WTC11 (cell line): Measurements from ENCODE around the gene WDR62. TPM values are rescaled to one million over a fixed set of nuclear protein-coding genes. Genes with fewer than 3 reads are reported as not detected.
"Not testable (repeated sequence)": the region's sequence is repeated elsewhere in the genome, so short reads cannot be mapped to it uniquely, and the experiment has no call there.

Experiments
- ATAC-seq: fragments of 200-7000 bp; cut with Tn5 transposase; 2 replicates; pipeline ENCODE4 v1.10.0; 2021; ENCODE audit warnings: mild to moderate bottlenecking, moderate library complexity
- CTCF ChIA-PET: fragments of 300-600 bp; sonication (Branson Sonifier 250); formaldehyde crosslinking; loops from one replicate; lab custom pipeline; 2021; ENCODE audit warnings: antibody characterized with exemption; lab: Charles Lee
- POLR2A ChIA-PET: fragments of 350-600 bp; sonication (Branson Sonifier 250); formaldehyde crosslinking; loops from one replicate; lab custom pipeline; 2021; ENCODE audit warnings: antibody characterized with exemption; lab: Charles Lee
- DNase-seq: peaks from one replicate; pipeline ENCODE4 v3.0.0; 2021; ENCODE audit warnings: low spot score
- H3K27ac Mint-ChIP-seq: 2 replicates; pipeline ENCODE4 v1.8.0; 2021; ENCODE audit warnings: mixed read lengths
- H3K27me3 Mint-ChIP-seq: 2 replicates; pipeline ENCODE4 v1.8.0; 2021; ENCODE audit warnings: low read depth, mild to moderate bottlenecking, moderate library complexity, mixed read lengths
- H3K36me3 Mint-ChIP-seq: 2 replicates; pipeline ENCODE4 v1.8.0; 2021; ENCODE audit warnings: mixed read lengths
- H3K4me1 Mint-ChIP-seq: 2 replicates; pipeline ENCODE4 v1.8.0; 2022; ENCODE audit warnings: mixed read lengths
- H3K4me3 Mint-ChIP-seq: 2 replicates; pipeline ENCODE4 v1.8.0; 2021; ENCODE audit warnings: mild to moderate bottlenecking, moderate library complexity, mixed read lengths
- H3K9me3 Mint-ChIP-seq: 2 replicates; pipeline ENCODE4 v1.8.0; 2021; ENCODE audit warnings: mixed read lengths
- ATF1 ChIP-seq: sonication (generic); formaldehyde crosslinking; IDR thresholded peaks from 2 replicates; pipeline ENCODE4 v1.8.1; 2023; ENCODE audit warnings: mild to moderate bottlenecking, moderate library complexity, missing genetic modification reagents
- CBFB ChIP-seq: sonication (generic); formaldehyde crosslinking; IDR thresholded peaks from 2 replicates; pipeline ENCODE4 v1.8.1; 2022; ENCODE audit warnings: mild to moderate bottlenecking, low read depth, missing genetic modification reagents
- CREB1 ChIP-seq: sonication (generic); formaldehyde crosslinking; IDR thresholded peaks from 2 replicates; pipeline ENCODE4 v1.8.0; 2023; ENCODE audit warnings: mild to moderate bottlenecking, missing genetic modification reagents
- FOXJ3 ChIP-seq: sonication (generic); formaldehyde crosslinking; IDR thresholded peaks from 2 replicates; pipeline ENCODE4 v1.9.0; 2021; ENCODE audit warnings: missing genetic modification reagents, mild to moderate bottlenecking, borderline replicate concordance
- MXD4 ChIP-seq: fragments of 250-450 bp; sonication (Bioruptor Pico); IDR thresholded peaks from 2 replicates; pipeline ENCODE4 v1.8.0; 2021; ENCODE audit warnings: mild to moderate bottlenecking, moderate library complexity, borderline replicate concordance
- PRRX2 ChIP-seq: fragments of 250-450 bp; sonication (Bioruptor Pico); IDR thresholded peaks from 2 replicates; pipeline ENCODE4 v1.8.0; 2021; ENCODE audit warnings: mild to moderate bottlenecking
- RORB ChIP-seq: fragments of 250-450 bp; sonication (Bioruptor Pico); IDR thresholded peaks from 2 replicates; pipeline ENCODE4 v1.9.0; 2021; ENCODE audit warnings: mild to moderate bottlenecking
- TCF7 ChIP-seq: sonication (generic); formaldehyde crosslinking; IDR thresholded peaks from 2 replicates; pipeline ENCODE4 v1.8.0; 2022; ENCODE audit warnings: mild to moderate bottlenecking, low read depth, missing genetic modification reagents, moderate library complexity
- TEAD1 ChIP-seq: sonication (generic); formaldehyde crosslinking; IDR thresholded peaks from 2 replicates; pipeline ENCODE4 v1.8.0; 2022; ENCODE audit warnings: mild to moderate bottlenecking, missing genetic modification reagents
- ZNF219 ChIP-seq: sonication (generic); formaldehyde crosslinking; IDR thresholded peaks from 2 replicates; pipeline ENCODE4 v1.8.0; 2023; ENCODE audit warnings: missing genetic modification reagents, mild to moderate bottlenecking, borderline replicate concordance
- ZNF396 ChIP-seq: fragments of 250-450 bp; sonication (Bioruptor Pico); IDR thresholded peaks from 2 replicates; pipeline ENCODE4 v1.8.0; 2021; ENCODE audit warnings: mild to moderate bottlenecking, moderate library complexity, borderline replicate concordance
- ZNF416 ChIP-seq: fragments of 250-450 bp; sonication (Bioruptor Pico); IDR thresholded peaks from 2 replicates; pipeline ENCODE4 v1.9.0; 2021; ENCODE audit warnings: mild to moderate bottlenecking, inconsistent platforms
- total RNA-seq: library from RNA; stranded (reverse); gene quantifications from 3 replicates; pipeline ENCODE4 v1.2.3, GENCODE V29; 2021
- TF ChIP-seq, protein P1 (sequence below): sonication (generic); formaldehyde crosslinking; IDR thresholded peaks from 2 replicates; pipeline ENCODE4 v1.8.1; 2023; ENCODE audit warnings: mild to moderate bottlenecking, missing genetic modification reagents
- TF ChIP-seq, protein P2 (sequence below): sonication (generic); formaldehyde crosslinking; IDR thresholded peaks from 2 replicates; pipeline ENCODE4 v1.8.0; 2022; ENCODE audit warnings: mild to moderate bottlenecking, missing genetic modification reagents
- TF ChIP-seq, protein P3 (sequence below): sonication (generic); formaldehyde crosslinking; IDR thresholded peaks from 2 replicates; pipeline ENCODE4 v1.8.0; 2022; ENCODE audit warnings: mild to moderate bottlenecking, missing genetic modification reagents
- TF ChIP-seq, protein P4 (sequence below): sonication (generic); formaldehyde crosslinking; conservative IDR thresholded peaks from 2 replicates; pipeline ENCODE4 v1.8.1; 2023; ENCODE audit warnings: mild to moderate bottlenecking, low read depth, missing genetic modification reagents, moderate library complexity
- TF ChIP-seq, protein P5 (sequence below): sonication (generic); formaldehyde crosslinking; IDR thresholded peaks from 2 replicates; pipeline ENCODE4 v1.8.1; 2022; ENCODE audit warnings: low read depth, mild to moderate bottlenecking, moderate library complexity, missing genetic modification reagents, borderline replicate concordance

Gene WDR62
- total RNA-seq, 1 experiment from 2014 or later: 40.0 TPM

DNA sequence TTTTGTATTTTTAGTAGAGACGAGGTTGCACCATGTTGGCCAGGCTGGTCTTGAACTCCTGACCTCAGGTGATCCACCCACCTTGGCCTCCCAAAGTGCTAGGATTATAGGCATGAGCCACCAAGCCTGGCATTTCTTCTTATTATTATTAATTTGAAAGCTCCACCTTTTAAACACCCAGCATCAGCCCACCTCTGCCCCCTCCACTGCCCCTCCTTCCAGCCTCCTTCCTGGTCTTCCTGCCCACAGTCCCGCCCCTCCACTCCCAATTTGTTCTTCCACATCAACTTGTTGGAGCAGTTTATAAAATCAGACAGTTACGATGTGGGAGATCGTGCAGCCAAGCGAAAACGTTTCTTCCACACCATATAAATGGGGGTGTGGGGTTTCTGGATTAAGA is 14.2 kb upstream of the WDR62 start:
- ChIA-PET CTCF (interaction anchor here (0.6 kb wide), 1 partner anchor 127 kb away, joined by 3 read pairs; no protein-coding TSS in a partner anchor), POLR2A (interaction anchor here (0.7 kb wide), 1 partner anchor 15 kb away, joined by 4 read pairs; no protein-coding TSS in a partner anchor)
- TF ChIP-seq RORB: no peak
- TF ChIP-seq, protein P1, sequence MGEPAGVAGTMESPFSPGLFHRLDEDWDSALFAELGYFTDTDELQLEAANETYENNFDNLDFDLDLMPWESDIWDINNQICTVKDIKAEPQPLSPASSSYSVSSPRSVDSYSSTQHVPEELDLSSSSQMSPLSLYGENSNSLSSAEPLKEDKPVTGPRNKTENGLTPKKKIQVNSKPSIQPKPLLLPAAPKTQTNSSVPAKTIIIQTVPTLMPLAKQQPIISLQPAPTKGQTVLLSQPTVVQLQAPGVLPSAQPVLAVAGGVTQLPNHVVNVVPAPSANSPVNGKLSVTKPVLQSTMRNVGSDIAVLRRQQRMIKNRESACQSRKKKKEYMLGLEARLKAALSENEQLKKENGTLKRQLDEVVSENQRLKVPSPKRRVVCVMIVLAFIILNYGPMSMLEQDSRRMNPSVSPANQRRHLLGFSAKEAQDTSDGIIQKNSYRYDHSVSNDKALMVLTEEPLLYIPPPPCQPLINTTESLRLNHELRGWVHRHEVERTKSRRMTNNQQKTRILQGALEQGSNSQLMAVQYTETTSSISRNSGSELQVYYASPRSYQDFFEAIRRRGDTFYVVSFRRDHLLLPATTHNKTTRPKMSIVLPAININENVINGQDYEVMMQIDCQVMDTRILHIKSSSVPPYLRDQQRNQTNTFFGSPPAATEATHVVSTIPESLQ: no peak
- TF ChIP-seq PRRX2 (CRISPR knock-in tag): no peak
- TF ChIP-seq, protein P2, sequence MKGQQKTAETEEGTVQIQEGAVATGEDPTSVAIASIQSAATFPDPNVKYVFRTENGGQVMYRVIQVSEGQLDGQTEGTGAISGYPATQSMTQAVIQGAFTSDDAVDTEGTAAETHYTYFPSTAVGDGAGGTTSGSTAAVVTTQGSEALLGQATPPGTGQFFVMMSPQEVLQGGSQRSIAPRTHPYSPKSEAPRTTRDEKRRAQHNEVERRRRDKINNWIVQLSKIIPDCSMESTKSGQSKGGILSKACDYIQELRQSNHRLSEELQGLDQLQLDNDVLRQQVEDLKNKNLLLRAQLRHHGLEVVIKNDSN (CRISPR knock-in tag): no peak
- no peak for TF ChIP-seq ZNF416 (CRISPR knock-in tag)
- TF ChIP-seq, protein P3, sequence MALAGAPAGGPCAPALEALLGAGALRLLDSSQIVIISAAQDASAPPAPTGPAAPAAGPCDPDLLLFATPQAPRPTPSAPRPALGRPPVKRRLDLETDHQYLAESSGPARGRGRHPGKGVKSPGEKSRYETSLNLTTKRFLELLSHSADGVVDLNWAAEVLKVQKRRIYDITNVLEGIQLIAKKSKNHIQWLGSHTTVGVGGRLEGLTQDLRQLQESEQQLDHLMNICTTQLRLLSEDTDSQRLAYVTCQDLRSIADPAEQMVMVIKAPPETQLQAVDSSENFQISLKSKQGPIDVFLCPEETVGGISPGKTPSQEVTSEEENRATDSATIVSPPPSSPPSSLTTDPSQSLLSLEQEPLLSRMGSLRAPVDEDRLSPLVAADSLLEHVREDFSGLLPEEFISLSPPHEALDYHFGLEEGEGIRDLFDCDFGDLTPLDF: no peak
- no peak for TF ChIP-seq FOXJ3 (CRISPR knock-in tag)
- TF ChIP-seq ATF1: no peak
- TF ChIP-seq, protein P4, sequence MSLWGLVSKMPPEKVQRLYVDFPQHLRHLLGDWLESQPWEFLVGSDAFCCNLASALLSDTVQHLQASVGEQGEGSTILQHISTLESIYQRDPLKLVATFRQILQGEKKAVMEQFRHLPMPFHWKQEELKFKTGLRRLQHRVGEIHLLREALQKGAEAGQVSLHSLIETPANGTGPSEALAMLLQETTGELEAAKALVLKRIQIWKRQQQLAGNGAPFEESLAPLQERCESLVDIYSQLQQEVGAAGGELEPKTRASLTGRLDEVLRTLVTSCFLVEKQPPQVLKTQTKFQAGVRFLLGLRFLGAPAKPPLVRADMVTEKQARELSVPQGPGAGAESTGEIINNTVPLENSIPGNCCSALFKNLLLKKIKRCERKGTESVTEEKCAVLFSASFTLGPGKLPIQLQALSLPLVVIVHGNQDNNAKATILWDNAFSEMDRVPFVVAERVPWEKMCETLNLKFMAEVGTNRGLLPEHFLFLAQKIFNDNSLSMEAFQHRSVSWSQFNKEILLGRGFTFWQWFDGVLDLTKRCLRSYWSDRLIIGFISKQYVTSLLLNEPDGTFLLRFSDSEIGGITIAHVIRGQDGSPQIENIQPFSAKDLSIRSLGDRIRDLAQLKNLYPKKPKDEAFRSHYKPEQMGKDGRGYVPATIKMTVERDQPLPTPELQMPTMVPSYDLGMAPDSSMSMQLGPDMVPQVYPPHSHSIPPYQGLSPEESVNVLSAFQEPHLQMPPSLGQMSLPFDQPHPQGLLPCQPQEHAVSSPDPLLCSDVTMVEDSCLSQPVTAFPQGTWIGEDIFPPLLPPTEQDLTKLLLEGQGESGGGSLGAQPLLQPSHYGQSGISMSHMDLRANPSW: no peak
- TF ChIP-seq TCF7 (CRISPR knock-in tag): no peak
- no peak for TF ChIP-seq ZNF219 (CRISPR knock-in tag)
- no peak for TF ChIP-seq ZNF396
- TF ChIP-seq MXD4: no peak
- TF ChIP-seq, protein P5, sequence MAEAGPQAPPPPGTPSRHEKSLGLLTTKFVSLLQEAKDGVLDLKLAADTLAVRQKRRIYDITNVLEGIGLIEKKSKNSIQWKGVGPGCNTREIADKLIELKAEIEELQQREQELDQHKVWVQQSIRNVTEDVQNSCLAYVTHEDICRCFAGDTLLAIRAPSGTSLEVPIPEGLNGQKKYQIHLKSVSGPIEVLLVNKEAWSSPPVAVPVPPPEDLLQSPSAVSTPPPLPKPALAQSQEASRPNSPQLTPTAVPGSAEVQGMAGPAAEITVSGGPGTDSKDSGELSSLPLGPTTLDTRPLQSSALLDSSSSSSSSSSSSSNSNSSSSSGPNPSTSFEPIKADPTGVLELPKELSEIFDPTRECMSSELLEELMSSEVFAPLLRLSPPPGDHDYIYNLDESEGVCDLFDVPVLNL: no peak
- TF ChIP-seq CBFB: no peak
- no peak for TF ChIP-seq CREB1
- no peak for TF ChIP-seq TEAD1 (CRISPR knock-in tag)
- peaks cover 12% of the 10 kb centered on the region for H3K4me1 Mint-ChIP-seq
- no peaks in the 10 kb centered on the region for H3K36me3 Mint-ChIP-seq
- H3K27me3 Mint-ChIP-seq: peaks cover 4% of the 10 kb centered on the region; the same call in 1 of the 2 replicates
- ATAC-seq: no peak
- DNase-seq: no peak
- H3K4me3 Mint-ChIP-seq: no peak overlapping the region
- no peaks in the 10 kb centered on the region for H3K9me3 Mint-ChIP-seq
- peak overlapping the region; percentile 40; the same call in 1 of the 2 replicates for H3K27ac Mint-ChIP-seq

DNA sequence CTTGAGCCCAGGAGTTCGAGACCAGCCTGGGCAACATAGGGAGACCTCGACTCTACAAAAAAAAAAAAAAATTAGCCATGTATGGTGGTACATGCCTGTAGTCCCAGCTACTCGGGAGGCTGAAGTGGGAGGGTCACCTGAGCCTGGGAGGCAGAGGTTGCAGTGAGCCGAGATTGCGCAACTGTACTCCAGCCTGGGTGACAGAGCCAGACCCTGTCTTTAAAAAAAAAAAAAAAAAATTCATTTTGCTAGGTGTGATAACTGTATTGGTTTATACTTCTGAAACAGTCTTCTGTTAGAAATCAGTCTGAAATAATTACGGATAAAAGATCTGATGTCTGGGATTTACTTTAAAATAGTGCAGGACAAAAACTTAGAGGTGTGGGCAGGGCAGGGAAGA is 13.6 kb upstream of the WDR62 start:
- Mint-ChIP-seq H3K4me1 (peaks cover 12% of the 10 kb centered on the region), H3K27ac (peak overlapping the region; percentile 12; the same call in 1 of the 2 replicates)
- not testable (repeated sequence) for H3K4me3 Mint-ChIP-seq, H3K27me3 Mint-ChIP-seq, ATAC-seq, DNase-seq, H3K9me3 Mint-ChIP-seq, H3K36me3 Mint-ChIP-seq
- CTCF ChIA-PET: interaction anchor here (0.6 to 1.1 kb wide), 2 partner anchors 10 to 126 kb away, joined by 3 to 11 read pairs; no protein-coding TSS in a partner anchor
- POLR2A ChIA-PET: interaction anchor here (0.7 to 1.1 kb wide), 2 partner anchors 13 to 14 kb away, joined by 4 read pairs; partner anchors contain the start of gene THAP8
